Measurements from ENCODE around the gene SCN10A. TPM values are rescaled to one million over a fixed set of nuclear protein-coding genes. Genes with fewer than 3 reads are reported as not detected.

Gene SCN10A
- total and polyA plus RNA-seq, 2 experiments from 2014 or later, result 0.03 TPM; not detected in 1

DNA sequence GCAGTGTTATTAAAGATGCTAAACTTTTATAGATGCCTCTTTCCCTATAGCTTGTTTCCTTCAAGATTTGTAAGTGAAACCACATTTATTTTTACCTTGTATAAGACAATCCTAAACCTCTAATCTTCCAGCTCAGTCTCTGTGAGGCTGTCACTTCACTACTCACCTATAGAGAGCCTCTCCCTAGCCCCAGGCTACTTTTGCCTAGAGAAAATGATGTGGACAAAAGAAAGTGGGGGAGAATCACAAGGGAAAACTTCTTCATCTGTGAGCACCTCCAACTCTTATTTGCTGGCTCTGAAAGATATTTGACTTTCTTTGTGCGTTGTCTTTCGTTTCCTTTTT is 91.7 kb downstream of the SCN10A start:
- ATAC-seq (no peak), DNase-seq (ENCODE audit: low spot score) (no peak)
- Histone ChIP-seq H3F3A (replicated peaks; ENCODE audit: low read depth) (no peaks in the 10 kb centered on the region), H3K9me2 (ENCODE audit: insufficient read depth) (no peaks in the 10 kb centered on the region; the same call in 1 of the 2 replicates), H2AFZ (no peak overlapping the region), H3K4me2 (no peak overlapping the region), H3K27ac (ENCODE audit: low read depth) (no peak overlapping the region), H3K79me2 (replicated peaks; ENCODE audit: insufficient read depth) (no peaks in the 10 kb centered on the region), H3K36me3 (ENCODE audit: insufficient read depth) (no peaks in the 10 kb centered on the region), H3K4me1 (ENCODE audit: insufficient read depth) (peaks cover 17% of the 10 kb centered on the region), H3K4me3 (no peak overlapping the region), H4K20me1 (replicated peaks; ENCODE audit: insufficient read depth) (no peaks in the 10 kb centered on the region), H3K27me3 (ENCODE audit: insufficient read depth) (no peaks in the 10 kb centered on the region)
- Mint-ChIP-seq H3K27me3 (ENCODE audit: insufficient read depth, low read depth, poor library complexity) (peaks cover 4% of the 10 kb centered on the region), H3K4me3 (no peak overlapping the region), H3K36me3 (ENCODE audit: low read depth) (no peaks in the 10 kb centered on the region), H3K27ac (no peak overlapping the region), H3K4me1 (peaks cover 24% of the 10 kb centered on the region), H3K9me3 (no peaks in the 10 kb centered on the region)
- TF ChIP-seq ZNF114 (CRISPR knock-in tag; IDR thresholded peaks at IDR 0.05) (no peak), CREB1 (CRISPR knock-in tag; IDR thresholded peaks at IDR 0.05; ENCODE audit: low read depth) (no peak), EZH2phosphoT487 (IDR thresholded peaks at IDR 0.05; ENCODE audit: unreplicated experiment) (no peak), ZNF331 (CRISPR knock-in tag; IDR thresholded peaks at IDR 0.05; ENCODE audit: low read depth) (no peak), NANOG (IDR thresholded peaks at IDR 0.05; ENCODE audit: borderline replicate concordance) (no peak), EZH2 (IDR thresholded peaks at IDR 0.05; ENCODE audit: low read depth, unreplicated experiment) (no peak), JUNB (IDR thresholded peaks at IDR 0.05; ENCODE audit: unreplicated experiment) (no peak), POLR2AphosphoS5 (IDR thresholded peaks at IDR 0.05; ENCODE audit: low read depth) (no peak)
- TF ChIP-seq, protein P1, sequence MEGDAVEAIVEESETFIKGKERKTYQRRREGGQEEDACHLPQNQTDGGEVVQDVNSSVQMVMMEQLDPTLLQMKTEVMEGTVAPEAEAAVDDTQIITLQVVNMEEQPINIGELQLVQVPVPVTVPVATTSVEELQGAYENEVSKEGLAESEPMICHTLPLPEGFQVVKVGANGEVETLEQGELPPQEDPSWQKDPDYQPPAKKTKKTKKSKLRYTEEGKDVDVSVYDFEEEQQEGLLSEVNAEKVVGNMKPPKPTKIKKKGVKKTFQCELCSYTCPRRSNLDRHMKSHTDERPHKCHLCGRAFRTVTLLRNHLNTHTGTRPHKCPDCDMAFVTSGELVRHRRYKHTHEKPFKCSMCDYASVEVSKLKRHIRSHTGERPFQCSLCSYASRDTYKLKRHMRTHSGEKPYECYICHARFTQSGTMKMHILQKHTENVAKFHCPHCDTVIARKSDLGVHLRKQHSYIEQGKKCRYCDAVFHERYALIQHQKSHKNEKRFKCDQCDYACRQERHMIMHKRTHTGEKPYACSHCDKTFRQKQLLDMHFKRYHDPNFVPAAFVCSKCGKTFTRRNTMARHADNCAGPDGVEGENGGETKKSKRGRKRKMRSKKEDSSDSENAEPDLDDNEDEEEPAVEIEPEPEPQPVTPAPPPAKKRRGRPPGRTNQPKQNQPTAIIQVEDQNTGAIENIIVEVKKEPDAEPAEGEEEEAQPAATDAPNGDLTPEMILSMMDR (conservative IDR thresholded peaks at IDR 0.05; ENCODE audit: low read depth in 2 of 2), result no peak
- TF ChIP-seq, protein P2, sequence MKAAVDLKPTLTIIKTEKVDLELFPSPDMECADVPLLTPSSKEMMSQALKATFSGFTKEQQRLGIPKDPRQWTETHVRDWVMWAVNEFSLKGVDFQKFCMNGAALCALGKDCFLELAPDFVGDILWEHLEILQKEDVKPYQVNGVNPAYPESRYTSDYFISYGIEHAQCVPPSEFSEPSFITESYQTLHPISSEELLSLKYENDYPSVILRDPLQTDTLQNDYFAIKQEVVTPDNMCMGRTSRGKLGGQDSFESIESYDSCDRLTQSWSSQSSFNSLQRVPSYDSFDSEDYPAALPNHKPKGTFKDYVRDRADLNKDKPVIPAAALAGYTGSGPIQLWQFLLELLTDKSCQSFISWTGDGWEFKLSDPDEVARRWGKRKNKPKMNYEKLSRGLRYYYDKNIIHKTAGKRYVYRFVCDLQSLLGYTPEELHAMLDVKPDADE (IDR thresholded peaks at IDR 0.05), result no peak
- TF ChIP-seq, protein P3, sequence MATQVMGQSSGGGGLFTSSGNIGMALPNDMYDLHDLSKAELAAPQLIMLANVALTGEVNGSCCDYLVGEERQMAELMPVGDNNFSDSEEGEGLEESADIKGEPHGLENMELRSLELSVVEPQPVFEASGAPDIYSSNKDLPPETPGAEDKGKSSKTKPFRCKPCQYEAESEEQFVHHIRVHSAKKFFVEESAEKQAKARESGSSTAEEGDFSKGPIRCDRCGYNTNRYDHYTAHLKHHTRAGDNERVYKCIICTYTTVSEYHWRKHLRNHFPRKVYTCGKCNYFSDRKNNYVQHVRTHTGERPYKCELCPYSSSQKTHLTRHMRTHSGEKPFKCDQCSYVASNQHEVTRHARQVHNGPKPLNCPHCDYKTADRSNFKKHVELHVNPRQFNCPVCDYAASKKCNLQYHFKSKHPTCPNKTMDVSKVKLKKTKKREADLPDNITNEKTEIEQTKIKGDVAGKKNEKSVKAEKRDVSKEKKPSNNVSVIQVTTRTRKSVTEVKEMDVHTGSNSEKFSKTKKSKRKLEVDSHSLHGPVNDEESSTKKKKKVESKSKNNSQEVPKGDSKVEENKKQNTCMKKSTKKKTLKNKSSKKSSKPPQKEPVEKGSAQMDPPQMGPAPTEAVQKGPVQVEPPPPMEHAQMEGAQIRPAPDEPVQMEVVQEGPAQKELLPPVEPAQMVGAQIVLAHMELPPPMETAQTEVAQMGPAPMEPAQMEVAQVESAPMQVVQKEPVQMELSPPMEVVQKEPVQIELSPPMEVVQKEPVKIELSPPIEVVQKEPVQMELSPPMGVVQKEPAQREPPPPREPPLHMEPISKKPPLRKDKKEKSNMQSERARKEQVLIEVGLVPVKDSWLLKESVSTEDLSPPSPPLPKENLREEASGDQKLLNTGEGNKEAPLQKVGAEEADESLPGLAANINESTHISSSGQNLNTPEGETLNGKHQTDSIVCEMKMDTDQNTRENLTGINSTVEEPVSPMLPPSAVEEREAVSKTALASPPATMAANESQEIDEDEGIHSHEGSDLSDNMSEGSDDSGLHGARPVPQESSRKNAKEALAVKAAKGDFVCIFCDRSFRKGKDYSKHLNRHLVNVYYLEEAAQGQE (IDR thresholded peaks at IDR 0.05; ENCODE audit: unreplicated experiment), result no peak
- TF ChIP-seq, protein P4, sequence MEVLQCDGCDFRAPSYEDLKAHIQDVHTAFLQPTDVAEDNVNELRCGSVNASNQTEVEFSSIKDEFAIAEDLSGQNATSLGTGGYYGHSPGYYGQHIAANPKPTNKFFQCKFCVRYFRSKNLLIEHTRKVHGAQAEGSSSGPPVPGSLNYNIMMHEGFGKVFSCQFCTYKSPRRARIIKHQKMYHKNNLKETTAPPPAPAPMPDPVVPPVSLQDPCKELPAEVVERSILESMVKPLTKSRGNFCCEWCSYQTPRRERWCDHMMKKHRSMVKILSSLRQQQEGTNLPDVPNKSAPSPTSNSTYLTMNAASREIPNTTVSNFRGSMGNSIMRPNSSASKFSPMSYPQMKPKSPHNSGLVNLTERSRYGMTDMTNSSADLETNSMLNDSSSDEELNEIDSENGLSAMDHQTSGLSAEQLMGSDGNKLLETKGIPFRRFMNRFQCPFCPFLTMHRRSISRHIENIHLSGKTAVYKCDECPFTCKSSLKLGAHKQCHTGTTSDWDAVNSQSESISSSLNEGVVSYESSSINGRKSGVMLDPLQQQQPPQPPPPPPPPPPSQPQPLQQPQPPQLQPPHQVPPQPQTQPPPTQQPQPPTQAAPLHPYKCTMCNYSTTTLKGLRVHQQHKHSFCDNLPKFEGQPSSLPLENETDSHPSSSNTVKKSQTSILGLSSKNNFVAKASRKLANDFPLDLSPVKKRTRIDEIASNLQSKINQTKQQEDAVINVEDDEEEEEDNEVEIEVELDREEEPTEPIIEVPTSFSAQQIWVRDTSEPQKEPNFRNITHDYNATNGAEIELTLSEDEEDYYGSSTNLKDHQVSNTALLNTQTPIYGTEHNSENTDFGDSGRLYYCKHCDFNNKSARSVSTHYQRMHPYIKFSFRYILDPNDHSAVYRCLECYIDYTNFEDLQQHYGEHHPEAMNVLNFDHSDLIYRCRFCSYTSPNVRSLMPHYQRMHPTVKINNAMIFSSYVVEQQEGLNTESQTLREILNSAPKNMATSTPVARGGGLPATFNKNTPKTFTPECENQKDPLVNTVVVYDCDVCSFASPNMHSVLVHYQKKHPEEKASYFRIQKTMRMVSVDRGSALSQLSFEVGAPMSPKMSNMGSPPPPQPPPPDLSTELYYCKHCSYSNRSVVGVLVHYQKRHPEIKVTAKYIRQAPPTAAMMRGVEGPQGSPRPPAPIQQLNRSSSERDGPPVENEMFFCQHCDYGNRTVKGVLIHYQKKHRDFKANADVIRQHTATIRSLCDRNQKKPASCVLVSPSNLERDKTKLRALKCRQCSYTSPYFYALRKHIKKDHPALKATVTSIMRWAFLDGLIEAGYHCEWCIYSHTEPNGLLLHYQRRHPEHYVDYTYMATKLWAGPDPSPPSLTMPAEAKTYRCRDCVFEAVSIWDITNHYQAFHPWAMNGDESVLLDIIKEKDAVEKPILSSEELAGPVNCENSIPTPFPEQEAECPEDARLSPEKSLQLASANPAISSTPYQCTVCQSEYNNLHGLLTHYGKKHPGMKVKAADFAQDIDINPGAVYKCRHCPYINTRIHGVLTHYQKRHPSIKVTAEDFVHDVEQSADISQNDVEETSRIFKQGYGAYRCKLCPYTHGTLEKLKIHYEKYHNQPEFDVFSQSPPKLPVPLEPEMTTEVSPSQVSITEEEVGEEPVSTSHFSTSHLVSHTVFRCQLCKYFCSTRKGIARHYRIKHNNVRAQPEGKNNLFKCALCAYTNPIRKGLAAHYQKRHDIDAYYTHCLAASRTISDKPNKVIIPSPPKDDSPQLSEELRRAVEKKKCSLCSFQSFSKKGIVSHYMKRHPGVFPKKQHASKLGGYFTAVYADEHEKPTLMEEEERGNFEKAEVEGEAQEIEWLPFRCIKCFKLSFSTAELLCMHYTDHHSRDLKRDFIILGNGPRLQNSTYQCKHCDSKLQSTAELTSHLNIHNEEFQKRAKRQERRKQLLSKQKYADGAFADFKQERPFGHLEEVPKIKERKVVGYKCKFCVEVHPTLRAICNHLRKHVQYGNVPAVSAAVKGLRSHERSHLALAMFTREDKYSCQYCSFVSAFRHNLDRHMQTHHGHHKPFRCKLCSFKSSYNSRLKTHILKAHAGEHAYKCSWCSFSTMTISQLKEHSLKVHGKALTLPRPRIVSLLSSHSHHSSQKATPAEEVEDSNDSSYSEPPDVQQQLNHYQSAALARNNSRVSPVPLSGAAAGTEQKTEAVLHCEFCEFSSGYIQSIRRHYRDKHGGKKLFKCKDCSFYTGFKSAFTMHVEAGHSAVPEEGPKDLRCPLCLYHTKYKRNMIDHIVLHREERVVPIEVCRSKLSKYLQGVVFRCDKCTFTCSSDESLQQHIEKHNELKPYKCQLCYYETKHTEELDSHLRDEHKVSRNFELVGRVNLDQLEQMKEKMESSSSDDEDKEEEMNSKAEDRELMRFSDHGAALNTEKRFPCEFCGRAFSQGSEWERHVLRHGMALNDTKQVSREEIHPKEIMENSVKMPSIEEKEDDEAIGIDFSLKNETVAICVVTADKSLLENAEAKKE (CRISPR knock-in tag; IDR thresholded peaks at IDR 0.05), result no peak
